Caki2 (cell line): ENCODE measurements around the gene DCAF7. TPM values are rescaled to one million over a fixed set of nuclear protein-coding genes. Genes with fewer than 3 reads are reported as not detected.

ENCODE experiments used
- DNase-seq: peaks from one replicate; pipeline ENCODE4 v3.0.0-alpha.2; 2015; ENCODE audit warnings: low read depth
- in situ Hi-C: cut with HindIII; loops from 2 replicates; pipeline ENCODE4 v1.10.0; 2016; ENCODE audit warnings: low sequenced_read_pairs, low pct_unique_long_range_greater_than_20kb, mixed read lengths
- total RNA-seq: library from RNA; depleted of rRNA; stranded (reverse); fragments of >200 nt; shearing (Covaris generic); gene quantifications from 2 replicates; pipeline ENCODE4 v1.2.3, GENCODE V29; 2014; ENCODE audit warnings: low replicate concordance

DCAF7 gene
- total RNA-seq, 1 experiment from 2014 or later: 9.8 TPM

DNA sequence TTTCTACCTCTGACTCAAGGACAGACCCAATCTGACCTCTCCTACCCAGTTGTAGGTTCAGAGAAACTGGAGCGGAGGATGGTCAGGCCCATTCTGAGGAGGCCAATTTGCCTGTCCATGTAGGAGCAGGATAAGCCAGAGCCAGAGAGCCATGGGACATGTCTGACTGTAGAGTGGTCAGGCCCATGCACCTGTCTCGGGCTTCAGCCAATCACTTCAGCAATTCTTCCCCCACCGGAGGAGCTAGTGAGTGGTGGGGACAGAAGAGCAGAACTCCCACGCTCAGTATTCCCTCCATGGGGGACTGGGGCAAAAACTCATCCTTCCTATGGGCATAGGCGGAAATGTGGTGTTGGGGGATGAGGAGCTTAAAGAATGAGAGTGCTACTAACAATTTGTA lies 14.3 kb downstream of the DCAF7 start:
- DNase-seq: no peak
- in situ Hi-C loops: no loop called here

DNA sequence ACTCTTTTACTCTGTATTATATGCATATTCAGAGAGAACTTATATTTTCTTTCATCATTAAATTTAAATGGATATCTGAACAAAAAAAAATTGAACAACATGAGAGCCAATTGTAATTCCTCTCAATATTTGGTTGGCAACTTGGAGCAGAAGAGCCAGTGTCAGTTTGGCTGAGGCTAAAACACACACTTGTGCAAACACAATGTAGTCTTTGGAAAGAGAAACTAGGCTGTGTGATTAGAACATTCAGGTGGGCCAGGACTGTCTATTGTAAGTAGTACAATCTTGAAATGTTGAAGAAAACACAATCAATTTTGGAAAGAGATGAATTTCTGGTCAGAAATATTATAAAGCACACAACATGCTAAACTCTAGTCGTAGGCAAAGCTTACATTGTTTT lies 17.0 kb downstream of the DCAF7 start:
- DNase-seq: no peak
- in situ Hi-C loops: no loop called here

DNA sequence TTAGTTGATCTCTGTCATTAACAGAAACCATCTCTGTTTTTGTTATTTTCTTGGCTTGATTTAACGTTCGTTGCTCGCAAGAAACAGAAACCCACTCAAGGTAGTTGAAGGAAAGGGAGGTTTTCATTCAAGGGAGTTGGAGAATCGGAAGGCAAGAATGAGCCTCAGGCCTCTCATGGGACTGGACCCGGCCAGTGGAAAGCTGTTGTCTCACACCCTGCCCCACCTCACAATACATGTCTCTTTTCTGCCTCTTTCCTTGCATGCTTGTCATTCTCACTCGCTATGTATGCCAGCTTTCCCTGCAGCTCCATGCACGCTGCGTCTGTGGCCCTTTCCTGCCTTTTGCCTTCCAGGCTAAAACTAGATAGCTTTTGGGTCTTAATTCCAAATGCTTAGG lies 18.3 kb downstream of the DCAF7 start:
- no peak for DNase-seq
- in situ Hi-C loops: no loop called here

DNA sequence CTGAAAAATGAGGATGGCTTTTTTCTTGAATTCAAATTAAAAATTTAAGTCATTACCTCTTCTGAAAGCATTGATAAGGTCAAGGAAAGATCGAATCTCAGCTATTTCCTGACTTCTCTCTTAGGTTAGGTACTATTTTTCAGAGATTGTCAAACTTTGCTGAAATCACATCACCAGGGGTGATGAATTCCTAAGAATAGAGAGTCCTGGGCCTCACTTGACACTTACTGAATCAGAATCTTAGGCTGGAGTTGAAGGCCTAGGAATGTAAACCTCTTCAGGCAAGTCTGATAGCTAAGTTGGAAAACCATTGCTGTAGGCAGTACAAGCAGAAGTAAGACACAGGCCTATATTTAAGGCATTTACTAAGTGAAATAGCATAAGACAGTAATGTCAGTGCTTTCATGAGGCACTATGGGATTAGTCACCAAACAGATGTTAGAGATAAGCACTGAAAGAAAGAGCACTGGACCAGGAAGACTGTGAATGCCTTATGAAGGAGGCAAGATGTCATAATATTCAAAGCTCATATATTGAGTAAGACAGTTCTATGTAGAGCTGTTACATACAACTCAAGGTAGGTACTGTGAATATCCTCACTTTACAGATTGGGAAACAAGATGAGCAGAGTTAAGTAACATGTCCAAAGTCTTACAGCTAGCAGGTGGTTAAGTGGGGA lies 21.5 kb downstream of the DCAF7 start:
- in situ Hi-C loops: no loop called here
- peak; percentile 30 for DNase-seq

DNA sequence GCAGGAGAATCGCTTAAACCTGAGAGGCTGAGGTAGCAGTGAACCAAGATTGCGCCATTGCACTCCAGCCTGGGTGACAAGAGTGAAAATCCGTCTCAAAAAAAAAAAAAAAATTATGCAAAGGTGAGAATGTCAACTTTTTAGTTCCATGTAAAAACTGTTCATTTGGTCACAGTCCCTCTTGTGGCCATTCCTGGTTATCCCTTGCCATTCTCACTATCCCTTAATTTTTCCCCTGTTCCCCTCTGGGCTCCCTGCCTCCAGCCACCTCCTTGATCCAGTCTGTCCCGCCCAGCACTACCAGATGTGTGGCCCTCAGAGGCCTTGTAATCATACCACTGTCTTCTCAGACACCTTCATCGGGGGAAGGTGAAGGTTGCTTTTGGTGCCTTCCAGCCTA lies 23.4 kb downstream of the DCAF7 start:
- DNase-seq: no peak
- in situ Hi-C loops: no loop called here

DNA sequence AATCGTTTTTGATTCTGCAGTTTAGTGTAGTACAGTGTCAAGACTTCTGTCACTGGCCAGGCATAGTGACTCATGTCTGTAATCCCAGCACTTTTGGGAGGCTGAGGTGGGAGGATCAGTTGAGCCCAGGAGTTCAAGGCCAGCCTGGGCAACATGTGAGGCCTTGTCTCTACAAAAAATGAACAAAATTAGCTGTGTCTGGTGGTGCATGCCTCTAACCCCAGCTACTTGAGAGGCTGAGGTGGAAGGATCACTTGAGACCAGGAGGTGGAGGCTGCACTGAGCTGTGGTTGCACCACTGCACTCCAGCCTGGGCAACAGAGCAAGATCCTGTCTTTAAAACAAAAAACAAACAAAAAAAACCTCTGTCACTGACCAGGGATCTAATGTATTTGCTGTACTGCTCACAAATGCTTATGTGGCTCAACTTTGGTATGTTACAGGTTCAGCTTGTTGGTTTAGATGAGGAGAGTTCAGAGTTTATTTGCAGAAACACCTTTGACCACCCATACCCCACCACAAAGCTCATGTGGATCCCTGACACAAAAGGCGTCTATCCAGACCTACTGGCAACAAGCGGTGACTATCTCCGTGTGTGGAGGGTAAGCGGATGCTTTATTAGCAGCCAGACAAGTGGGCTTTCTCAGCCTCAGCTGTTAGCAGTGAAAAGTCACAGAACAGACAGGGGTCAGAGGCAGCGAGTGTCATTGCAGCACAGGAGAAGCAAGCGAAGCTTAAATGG lies 27.9 kb downstream of the DCAF7 start:
- no peak for DNase-seq
- in situ Hi-C loops: no loop called here

DNA sequence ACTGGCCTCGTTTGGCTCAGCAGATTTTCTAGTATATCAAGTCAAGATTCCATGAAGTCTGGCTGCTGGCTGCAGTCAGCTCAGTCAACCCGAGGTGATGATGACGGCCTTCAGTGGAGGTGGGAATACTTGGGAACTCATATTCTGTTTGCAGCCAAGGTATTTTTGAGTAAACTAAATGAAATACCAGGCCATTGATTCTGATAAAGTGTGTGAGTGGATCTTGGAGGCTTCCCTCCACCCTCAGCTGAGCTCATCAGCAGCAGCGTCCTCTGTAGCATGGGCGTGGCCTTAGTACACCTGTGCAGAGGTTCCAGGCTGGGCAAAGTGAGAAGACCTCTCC lies 28.5 kb downstream of the DCAF7 start:
- in situ Hi-C loops: no loop called here
- DNase-seq: no peak

DNA sequence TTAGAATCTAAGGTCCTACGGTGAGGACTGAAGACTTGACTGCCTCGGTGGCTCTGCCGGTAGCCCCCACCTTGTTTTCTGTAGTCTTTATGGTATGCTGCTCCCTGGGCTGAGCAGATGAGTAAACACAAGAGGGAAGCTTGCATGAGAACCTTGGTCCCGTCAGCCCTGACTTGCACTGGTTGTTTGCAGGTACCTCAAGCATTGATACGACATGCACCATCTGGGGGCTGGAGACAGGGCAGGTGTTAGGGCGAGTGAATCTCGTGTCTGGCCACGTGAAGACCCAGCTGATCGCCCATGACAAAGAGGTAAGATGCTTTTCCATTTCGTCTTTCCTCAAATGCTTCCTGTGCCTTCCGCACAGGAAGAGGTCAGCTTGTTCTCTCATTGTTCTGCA lies 29.4 kb downstream of the DCAF7 start:
- in situ Hi-C loops: no loop called here
- no peak for DNase-seq

DNA sequence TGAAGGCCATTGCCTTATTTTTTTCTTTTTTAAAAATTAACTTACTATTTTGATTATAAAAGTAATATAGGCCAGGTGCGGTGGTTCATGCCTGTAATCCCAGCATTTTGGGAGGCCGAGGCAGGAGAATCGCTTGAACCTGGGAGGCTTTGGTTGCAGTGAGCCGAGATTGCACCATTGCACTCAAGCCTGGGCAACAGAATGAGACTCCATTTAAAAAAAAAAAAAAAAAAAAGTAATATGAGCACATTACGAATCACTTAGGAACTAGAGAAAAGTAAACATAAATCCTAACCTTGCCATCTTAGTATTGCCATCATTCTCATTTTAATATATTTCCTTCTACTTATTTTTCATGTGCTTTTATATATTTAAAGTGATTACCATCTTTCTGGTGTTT lies 37.5 kb downstream of the DCAF7 start:
- no peak for DNase-seq
- in situ Hi-C loops: no loop called here

DNA sequence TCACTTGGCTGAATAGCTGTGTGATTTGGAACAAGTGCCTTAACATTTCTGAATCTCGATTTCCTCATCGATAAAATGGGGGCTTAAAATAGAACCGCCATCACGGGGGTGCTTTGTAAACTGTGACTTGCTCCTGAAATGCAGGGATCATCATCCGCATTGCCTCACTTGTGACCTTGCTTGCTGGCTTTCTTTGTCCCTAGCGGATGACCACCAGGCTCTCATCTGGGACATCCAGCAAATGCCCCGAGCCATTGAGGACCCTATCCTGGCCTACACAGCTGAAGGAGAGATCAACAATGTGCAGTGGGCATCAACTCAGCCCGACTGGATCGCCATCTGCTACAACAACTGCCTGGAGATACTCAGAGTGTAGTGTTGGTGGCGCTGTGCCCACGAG lies 38.5 kb downstream of the DCAF7 start:
- in situ Hi-C loops: no loop called here
- DNase-seq: no peak

DNA sequence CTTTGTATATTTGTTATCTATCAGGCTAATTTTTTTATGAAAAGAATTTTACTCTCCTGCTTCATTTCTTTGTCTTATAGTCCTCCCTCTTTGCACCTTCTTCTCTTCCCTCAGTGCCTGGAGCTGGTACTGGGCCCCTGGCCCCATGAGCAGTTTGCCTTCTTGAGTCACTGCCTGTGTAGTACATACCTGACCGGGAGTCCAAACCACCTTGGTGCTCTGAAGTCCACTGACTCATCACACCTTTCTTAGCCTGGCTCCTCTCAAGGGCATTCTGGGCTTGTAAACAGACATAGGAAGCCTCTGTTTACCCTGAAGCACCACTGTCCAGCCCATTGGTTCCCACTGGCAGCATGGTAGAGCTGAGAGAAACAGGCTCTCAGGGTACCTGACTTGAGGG lies 39.4 kb downstream of the DCAF7 start:
- in situ Hi-C loops: no loop called here
- DNase-seq: no peak

DNA sequence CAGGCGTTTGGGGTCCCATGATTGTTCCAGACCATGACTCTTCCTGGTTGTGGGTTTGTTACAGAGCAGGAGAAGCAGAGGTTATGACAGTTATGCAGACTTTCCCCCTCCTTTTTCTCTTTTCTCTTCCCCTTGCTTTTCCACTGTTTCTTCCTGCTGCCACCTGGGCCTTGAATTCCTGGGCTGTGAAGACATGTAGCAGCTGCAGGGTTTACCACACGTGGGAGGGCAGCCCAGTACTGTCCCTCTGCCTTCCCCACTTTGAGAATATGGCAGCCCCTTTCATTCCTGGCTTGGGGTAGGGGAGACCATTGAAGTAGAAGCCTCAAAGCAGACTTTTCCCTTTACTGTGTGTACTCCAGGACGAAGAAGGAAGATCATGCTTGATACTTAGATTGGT lies 42.5 kb downstream of the DCAF7 start:
- no peak for DNase-seq

DNA sequence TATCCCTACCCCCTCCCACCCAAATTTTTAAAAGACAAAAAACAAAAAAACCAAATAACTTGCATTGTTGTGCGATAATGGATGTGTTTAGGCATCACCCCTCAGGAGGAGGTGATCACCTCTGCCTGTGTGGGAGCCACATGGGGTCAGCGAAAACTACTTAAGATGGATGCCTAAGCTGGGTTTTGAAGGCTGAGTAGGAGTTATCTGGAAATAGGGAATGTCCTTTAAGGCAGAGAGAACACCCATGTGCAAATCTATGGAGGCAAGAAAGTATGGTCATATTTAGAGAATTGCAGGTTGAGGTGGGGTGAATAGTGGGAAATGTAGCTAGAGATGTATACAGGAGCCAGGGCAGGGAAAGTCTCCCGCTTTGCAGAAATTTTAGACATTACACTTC lies 44.9 kb downstream of the DCAF7 start:
- DNase-seq: no peak
- in situ Hi-C loops: no loop called here

More for the DNA sequence above, 42.5 kb downstream of the DCAF7 start:
- in situ Hi-C loops: no loop called here

DNA sequence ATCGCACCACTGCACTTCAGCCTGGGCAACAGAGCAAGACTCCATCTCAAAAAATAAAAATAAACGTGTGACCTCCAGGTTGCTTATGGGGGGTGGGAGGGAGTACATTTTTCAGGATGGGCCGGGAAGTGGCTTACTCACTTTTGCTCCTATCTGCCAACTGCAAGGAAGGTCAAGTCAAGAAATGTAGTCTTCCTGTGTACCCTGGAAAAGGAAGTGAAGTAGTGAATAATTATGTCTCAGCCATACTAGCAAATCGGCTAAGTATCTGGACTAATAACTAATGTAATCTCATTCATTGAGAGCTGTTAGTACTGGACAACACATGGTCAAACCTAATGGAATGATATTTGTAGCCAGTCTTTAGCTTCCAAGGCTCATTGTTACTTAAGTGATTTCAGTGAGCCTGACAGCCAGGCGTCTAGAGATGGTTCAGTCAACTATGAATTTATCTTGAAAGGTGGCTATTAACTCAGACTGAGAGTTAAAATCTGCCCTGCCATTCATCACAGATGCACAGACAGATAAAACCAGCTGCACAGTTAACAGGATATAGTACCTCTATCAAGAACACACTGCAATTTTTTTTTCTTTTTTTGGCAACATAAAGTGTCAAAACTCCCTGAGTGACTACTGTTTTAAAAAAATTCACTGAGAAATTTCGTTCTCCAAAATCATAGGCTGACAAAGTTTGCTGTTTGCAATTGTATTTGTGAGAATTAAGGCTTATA lies 46.7 kb downstream of the DCAF7 start:
- no peak for DNase-seq
- in situ Hi-C loops: no loop called here

DNA sequence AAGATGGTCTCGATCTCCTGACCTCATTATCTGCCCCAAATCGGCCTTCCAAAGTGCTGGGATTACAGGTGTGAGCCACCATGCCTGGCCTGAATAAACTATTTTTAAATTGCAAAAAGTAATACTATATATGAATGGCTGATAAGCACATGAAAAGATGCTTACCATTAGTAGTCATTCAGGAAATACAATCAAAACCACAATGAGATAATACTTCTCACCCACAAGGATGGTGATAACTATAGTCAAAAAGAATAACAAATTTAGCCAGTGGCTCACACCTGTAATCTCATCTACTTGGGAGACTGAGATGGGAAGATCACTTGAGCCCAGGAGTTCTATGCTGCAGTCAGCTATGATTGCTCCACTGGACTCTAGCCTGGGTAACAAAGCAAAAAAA lies 48.0 kb downstream of the DCAF7 start:
- in situ Hi-C loops: no loop called here
- DNase-seq: no peak

DNA sequence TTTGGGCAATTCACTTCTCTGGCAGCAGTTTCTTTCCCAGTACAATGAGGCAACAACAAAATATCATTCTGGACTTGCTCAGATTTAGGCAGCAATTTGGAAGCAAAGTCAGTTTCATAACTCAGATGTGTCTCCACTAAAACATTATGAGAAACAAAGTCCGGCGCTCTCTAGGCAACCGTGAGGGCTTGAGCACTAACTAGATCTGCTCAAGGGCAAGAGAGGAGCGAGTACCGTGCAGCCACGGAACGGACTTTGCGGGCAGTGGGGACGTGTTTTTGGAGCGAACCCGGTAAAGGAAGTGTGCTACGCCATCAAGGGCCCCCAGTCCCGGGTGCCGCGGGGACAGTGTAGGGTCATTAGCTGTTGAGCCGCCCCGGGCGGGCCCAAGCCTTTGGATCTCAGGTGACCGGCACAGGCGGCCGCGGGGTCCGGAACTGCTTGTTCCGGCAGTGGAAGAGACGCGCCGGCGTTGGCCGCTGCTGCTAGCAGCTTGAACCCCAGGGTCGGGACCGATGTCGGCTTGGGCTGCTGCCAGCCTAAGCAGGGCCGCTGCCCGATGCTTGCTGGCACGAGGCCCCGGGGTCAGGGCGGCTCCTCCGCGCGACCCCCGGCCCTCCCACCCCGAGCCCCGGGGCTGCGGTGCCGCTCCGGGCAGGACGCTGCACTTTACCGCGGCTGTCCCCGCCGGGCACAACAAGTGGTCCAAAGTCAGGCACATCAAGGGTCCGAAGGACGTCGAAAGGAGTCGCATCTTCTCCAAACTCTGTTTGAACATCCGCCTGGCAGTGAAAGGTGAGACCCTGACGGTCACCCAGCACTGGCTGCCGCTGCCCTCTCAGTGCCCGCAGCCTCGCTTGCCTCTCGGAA lies 50.5 kb downstream of the DCAF7 start, which contains the start of gene TACO1:
TSS of gene TACO1 (plus strand) at position 327 of the 870 bp plus-strand sequence. CDS start at position 516, 189 bp downstream.
- DNase-seq: peak; percentile 71
- in situ Hi-C loops: no loop called here

DNA sequence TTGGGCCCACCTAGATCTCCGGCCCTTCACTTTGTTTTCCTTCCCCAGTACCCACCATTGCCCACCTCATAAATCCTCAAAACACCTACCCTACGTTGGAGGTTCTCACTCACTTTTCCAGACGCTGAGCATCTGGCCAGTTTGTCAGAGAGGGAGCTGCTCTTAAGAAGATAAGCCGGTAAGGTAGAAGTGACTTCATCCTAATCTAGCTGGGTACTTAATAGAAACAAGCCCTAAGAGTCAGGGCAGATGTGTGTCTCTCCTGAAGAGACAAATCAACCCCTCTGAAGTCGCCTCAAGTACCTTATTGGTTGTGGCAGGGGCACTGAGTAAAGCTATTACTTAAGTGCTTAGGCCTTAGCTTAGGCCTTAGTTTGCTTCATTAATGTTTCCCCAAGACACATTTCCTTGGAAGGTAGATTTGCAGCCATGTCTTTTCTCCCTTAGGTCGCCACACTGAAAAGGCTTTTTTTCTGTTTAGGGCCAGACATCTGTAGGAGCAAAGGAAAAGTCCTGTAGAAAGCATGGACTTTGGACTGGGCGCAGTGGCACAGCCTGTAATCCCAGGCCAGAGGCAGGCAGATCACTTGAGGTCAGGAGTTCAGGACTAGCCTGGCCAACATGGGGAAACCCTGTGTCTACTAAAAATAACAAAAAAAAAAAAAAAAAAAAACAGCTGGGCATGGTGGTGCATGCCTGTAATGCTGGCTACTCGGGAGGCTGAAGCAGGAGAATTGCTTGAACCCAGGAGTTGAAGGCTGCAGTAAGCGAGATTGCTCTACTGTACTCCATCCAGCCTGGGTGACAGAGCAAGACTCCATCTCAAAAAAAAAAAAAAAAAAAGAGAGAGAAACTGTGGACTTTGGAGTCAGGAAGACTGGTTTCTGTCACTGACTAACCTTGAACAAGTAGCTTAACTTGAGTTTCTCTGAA lies 51.4 kb downstream of the DCAF7 start:
- DNase-seq: peak; percentile 33

More for the DNA sequence above, 51.4 kb downstream of the DCAF7 start:
- in situ Hi-C loops: no loop called here
